HPDE6-E6E7 (cell line): ENCODE measurements around the gene PGP.
"Not testable (repeated sequence)": the region's sequence is repeated elsewhere in the genome, so short reads cannot be mapped to it uniquely, and the experiment has no call there.

Experiments used
- DNase-seq: peaks from one replicate; pipeline ENCODE4 v3.0.0; 2011; ENCODE audit warnings: missing footprints; ENCODE audit errors: extremely low spot score

Gene PGP

DNA sequence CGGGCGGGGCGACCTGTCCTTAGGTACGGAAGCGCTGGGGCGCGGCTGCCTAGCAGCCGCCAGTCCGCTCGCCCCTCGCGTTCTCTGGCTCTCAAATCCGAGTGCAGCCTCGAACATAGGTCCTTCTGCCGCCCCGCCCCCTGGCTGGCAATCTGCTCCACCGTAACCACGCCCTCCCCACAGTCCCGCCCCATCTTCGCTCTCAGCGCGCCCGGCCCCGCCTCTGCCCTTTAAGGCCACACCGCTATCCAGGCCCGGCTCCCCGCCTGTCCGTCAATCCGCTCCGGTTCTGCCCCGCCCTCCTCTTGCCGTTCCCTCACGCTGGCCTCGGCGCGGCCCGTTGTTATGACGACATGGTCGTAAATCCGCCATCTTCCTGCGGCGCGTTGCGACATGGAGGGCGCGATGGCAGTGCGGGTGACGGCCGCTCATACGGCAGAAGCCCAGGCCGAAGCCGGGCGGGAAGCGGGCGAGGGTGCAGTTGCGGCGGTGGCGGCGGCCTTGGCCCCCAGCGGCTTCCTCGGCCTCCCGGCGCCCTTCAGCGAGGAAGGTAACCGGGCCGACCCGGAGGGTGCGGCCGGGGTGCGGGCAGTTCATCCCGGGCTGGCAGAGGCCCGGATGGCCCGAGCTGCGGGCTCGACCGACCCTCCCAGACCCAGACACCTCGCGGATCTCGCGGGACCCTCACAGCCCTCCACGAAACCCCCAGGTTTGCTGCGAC lies 8.7 kb upstream of the PGP start, which contains the start of gene E4F1:
Gene E4F1, plus strand, starts transcription at position 371 of the 721 bp plus-strand sequence. Its CDS starts 23 bp downstream, at position 394.
- peak; percentile 99 for DNase-seq

GRCh38 chr16:2216330-2216729 lies 1.7 kb upstream of the PGP start:
- no peak for DNase-seq

- no peak for DNase-seq
Measured at GRCh38 chr16:2213817-2214718, 572 bp downstream of the PGP start.

- DNase-seq, result no peak
Measured at GRCh38 chr16:2212362-2213324, 2.0 kb downstream of the PGP start.

DNA sequence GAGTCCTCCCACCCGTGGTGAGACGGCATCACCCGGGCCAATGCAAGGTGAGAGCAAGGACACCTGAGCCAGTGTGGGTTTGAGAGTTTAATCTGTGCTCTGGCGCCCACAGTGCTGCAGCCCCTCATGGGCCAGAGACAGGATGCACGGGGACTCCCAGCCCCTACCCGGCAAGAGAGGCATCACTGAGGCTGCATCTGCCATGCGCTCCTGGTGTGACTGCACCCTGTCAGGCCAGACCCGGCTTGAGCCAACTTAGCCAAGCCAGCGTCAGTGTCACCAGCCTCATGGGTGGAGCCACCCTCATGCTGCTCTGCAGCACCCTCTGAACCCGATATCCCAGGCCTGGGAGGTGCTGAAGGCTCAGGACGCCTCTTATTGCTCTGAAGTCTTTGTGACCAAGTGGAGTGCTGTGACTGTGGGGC lies 2.7 kb downstream of the PGP start:
- DNase-seq, result no peak

GRCh38 chr16:2210386-2211365 lies 4.0 kb downstream of the PGP start, which contains the start of gene BRICD5:
BRICD5 (minus strand) TSS chr16:2210863; CDS start chr16:2210833, 30 bp downstream.
- DNase-seq, result no peak

GRCh38 chr16:2210009-2210332 lies 4.7 kb downstream of the PGP start:
- no peak for DNase-seq

GRCh38 chr16:2209258-2210008 lies 5.2 kb downstream of the PGP start:
- no peak for DNase-seq

DNA sequence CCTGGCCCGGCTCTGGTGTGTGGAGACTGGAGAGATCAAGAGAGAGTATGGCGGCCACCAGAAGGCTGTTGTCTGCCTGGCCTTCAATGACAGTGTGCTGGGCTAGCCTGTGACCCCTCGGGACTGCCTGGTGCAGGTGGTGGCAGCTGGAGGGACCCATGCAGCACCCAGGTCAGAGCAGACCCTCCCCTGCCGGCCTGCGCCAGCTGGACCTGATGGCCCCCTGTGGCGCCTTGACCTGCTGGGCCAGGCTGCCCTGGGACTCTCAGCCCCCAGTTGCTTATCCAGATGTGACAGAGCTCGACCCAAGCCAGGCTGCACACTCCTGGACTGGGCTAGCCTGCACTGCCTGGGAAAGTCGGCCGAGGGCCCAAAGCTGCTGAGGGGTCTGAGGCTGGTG lies 5.9 kb downstream of the PGP start:
- no peak for DNase-seq

DNA sequence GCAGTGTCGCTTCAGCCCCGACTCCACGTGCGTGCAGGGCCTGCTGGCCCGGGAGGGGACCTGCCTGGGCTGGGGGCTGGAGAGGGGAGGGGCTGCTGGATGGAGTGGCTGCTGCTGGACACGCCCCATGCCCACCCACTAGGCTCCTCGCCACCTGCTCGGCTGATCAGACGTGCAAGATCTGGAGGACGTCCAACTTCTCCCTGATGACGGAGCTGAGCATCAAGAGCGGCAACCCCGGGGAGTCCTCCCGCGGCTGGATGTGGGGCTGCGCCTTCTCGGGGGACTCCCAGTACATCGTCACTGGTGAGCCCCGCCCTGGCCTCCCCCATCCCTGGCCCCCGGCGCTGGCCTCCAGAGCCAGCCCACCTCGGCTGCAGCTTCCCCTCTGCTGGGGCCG lies 6.3 kb downstream of the PGP start:
- DNase-seq, result no peak

DNA sequence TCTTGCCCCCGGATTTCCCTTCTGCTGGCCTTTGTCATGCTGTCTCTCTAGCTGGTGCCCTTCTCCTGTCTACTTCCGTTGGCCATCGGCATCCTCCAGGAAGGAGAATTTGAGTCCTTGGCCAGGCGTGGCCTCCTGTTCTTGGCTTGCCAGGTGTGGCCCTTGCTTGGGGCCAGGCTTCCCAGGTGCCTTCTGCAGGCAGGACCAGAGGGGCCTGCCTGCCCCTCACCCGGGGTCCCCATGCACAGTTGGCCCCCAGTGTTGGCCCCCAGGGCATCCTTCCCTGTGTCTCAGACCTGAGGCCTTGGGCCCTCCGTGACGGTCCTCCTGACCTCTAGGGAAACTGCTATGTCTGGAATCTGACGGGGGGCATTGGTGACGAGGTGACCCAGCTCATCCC lies 6.8 kb downstream of the PGP start:
- DNase-seq, result no peak

- no peak for DNase-seq
Measured at GRCh38 chr16:2206780-2207433, 7.7 kb downstream of the PGP start.

- no peak for DNase-seq
Measured at GRCh38 chr16:2206420-2206779, 8.2 kb downstream of the PGP start.

DNA sequence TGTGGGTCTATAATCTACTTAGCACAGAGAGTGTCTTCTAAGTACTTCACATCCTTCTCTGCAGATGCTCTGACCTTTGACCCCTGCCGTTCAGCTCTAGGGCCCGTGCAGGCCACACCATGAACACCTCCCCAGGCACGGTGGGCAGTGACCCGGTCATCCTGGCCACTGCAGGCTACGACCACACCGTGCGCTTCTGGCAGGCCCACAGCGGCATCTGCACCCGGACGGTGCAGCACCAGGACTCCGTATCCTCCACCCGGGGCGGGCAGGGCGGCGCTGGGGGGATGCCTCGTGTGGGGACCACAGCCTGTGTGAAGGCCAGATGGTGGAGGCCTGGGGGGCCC lies 8.7 kb downstream of the PGP start:
- no peak for DNase-seq

DNA sequence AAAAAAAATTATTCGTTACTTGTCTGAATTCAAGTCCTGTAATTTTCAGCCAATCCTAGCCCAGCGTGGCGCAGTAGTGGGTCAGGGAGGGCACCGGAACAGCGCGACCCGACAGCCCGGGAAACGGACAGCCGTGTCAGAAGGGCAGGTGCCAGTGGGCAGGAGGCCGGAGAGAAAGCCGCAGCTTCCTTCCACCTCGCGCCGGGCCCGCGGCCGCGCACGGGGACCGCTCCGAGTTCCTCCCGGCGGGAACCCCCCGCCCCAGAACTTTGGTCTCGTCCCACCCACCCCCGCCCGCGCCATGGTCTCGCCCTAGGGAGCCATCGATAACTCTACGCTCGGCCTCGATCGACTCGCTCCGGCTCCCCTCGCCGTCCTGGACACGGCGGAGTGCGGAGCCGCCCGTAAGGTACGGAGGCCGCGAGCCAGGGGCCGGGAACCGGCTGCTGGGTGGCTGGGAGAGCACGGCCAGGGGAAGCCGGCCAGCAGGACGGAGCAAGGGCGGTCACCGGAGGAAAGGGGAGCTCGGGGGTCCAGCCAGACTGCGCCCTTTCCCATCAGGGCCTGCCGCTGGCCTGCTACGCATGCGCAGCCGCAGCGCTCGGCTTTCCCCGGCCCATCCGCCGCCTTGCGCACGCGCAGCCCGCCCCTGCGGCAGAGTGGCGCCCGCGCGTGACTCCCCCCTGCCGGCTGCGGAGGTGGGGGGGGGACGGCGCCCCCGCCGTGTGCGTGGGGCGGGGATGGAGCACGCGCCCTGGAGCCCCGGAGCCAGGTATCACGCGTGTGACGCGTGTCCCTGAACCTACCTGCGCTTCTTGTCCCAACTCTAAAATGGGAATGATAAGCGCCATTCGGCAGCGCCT lies 9.3 kb downstream of the PGP start, which contains the start of gene MLST8:
Gene MLST8, plus strand, starts transcription at position 351 of the 863 bp plus-strand sequence. CDS start 632 bp downstream, outside the sequence.
- peak; percentile 97 for DNase-seq

DNA sequence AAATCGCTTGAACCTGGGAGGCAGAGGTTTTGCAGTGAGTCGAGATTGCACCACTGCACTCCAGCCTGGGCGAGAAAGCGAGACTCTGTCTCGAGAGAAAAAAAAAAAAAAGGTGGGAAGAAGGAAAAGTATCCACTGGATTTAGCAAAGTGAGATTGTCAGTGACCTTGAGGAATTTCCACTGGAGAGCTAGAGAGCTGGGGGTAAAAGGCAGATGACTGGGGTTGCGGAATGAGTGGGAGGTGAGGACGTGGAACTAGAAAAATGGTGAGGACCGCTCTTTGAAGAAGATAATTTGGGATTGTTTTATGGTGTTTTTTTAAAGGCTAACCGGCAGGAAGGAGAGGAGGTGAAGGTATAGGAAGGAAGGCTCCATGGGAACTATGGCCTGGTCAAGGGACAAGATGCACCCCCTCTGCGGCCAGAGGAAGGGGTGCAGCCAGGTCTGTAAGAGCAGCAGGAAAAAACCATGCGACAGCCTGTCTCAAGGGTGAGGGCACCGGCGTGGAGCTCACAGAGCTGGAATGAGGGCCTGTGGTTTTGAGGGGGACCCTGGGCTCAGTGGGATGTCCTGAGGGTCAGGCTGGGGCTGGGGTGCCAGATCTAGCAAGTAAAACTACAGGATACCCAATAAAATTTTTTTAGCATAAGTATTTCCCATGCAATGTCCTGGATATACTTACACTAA lies 10.1 kb downstream of the PGP start:
- no peak for DNase-seq

- DNase-seq, result not testable (repeated sequence)
Measured at GRCh38 chr16:2203119-2203688, 11.4 kb downstream of the PGP start.
